SK-MEL-5 (cell line): ENCODE measurements around the gene NT5M. TPM values are rescaled to one million over a fixed set of nuclear protein-coding genes. Genes with fewer than 3 reads are reported as not detected.
A peak's percentile ranks its signal among the peaks of the same experiment; 100 is the strongest.

Source experiments
- DNase-seq: peaks from one replicate; pipeline ENCODE4 v3.0.0-alpha.2; 2016; ENCODE audit warnings: low read depth, low spot score
- in situ Hi-C: cut with HindIII; loops from 2 replicates; pipeline ENCODE4 v1.10.0; 2016; ENCODE audit warnings: low sequenced_read_pairs, high pct_unique_total_duplicates, low pct_unique_long_range_greater_than_20kb
- total RNA-seq: library from RNA; depleted of rRNA; stranded (reverse); fragments of >200 nt; shearing (Covaris generic); gene quantifications from 2 replicates; pipeline ENCODE4 v1.2.3, GENCODE V29; 2014; rRNA removed

The NT5M gene
- total RNA-seq, 1 experiment from 2014 or later, result 11.0 TPM

GRCh38 chr17:17391668-17392370 is 88.6 kb downstream of the NT5M start:
- DNase-seq, result peak; percentile 17
- in situ Hi-C loops, result no loop called here

- in situ Hi-C loops, result no loop called here
- no peak for DNase-seq
These were observed 90.8 kb downstream of the NT5M start for GRCh38 chr17:17393976-17394375.

DNA sequence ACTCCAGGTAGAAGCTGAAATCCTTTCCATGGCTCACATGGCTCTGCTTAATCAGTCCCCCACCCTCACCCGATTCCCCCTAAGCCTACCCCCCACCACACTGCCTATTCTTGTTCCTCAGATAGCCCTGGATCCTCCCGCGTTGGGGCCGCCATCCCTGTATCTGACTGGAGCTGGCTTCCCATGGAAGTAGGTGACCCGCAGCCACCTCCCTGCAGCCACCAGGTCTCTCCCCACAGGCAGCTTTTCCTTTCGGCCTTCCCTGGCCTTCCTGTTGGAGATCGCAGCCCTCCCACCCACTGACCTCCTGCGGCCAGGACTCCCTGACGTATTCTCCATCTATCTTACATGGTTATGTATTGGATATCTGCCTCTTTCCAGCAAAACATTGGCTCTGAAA is 91.3 kb downstream of the NT5M start:
- no peak for DNase-seq
- in situ Hi-C loops, result no loop called here

- in situ Hi-C loops, result no loop called here
- no peak for DNase-seq
These were observed 92.2 kb downstream of the NT5M start for GRCh38 chr17:17395246-17395802.

DNA sequence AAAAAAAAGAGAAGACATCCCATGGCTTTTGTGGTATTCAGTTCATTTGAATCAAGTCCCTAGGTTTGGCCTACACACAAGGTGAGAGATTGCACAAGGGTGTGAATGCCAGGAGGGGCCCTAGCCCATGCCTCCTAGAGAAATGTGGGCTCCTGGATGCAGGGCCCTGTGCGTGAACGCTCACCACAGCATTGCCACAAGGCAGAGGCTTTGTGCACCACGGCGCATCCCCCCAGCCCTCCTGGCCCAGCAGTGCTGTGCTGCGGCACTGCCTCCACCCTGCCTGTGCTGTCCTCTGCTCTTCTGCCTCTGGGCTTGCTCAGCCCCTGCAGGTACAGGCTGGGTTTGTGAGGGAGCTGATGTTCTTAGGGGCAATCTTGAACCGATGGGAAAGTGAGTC is 92.7 kb downstream of the NT5M start:
- in situ Hi-C loops, result no loop called here
- no peak for DNase-seq

Other genes with a start within 250 kb of the NT5M start
- 4.3 and 4.7 TPM in 2 replicates for gene PLD6, start 97.0 kb upstream of the NT5M start, total RNA-seq
- gene FLCN, start 66.2 kb upstream of the NT5M start, total RNA-seq, result 37.2 and 43.7 TPM in 2 replicates
- gene COPS3, start 22.1 kb upstream of the NT5M start, total RNA-seq, result 116 and 121 TPM in 2 replicates
- gene MED9, start 173.6 kb downstream of the NT5M start, total RNA-seq, result 73.7 and 85.1 TPM in 2 replicates
- 73.8 and 79.9 TPM in 2 replicates for gene RASD1, start 193.0 kb downstream of the NT5M start, total RNA-seq